ENCODE results near the gene PIEZO1.

PIEZO1 gene

GRCh38 chr16:88695218-88695617 lies 89.8 kb downstream of the PIEZO1 start:
- Histone ChIP-seq H3K4me1 (ENCODE audit: control insufficient read depth in 1 of 2, insufficient read depth in 2 of 2, low read length in 2 of 2) (peaks cover 10 to 27% of the 10 kb centered on the region in 2 donors), H3K27ac (ENCODE audit: low read depth, low read length) (no peak overlapping the region), H3K9me3 (ENCODE audit: control insufficient read depth in 1 of 2, low read length in 2 of 2) (no peaks in the 10 kb centered on the region), H3K9ac (ENCODE audit: low read depth in 1 of 2, low read length in 2 of 2) (no peak overlapping the region), H3K27me3 (ENCODE audit: control insufficient read depth in 1 of 2, insufficient read depth in 2 of 2, low read length in 2 of 2) (no peaks in the 10 kb centered on the region), H3K4me3 (ENCODE audit: low read depth in 1 of 2, low read length in 2 of 2) (no peak overlapping the region), H3K36me3 (ENCODE audit: control insufficient read depth in 1 of 2, insufficient read depth in 2 of 2, low read length in 2 of 2) (peaks cover 5 to 28% of the 10 kb centered on the region in 2 donors)

GRCh38 chr16:88694221-88695087 lies 90.6 kb downstream of the PIEZO1 start:
- Histone ChIP-seq H3K27ac (ENCODE audit: low read depth, low read length) (no peak overlapping the region), H3K36me3 (ENCODE audit: control insufficient read depth in 1 of 2, insufficient read depth in 2 of 2, low read length in 2 of 2) (peaks cover 2 to 28% of the 10 kb centered on the region in 2 donors), H3K9ac (ENCODE audit: low read depth in 1 of 2, low read length in 2 of 2) (no peak overlapping the region), H3K4me3 (ENCODE audit: low read depth in 1 of 2, low read length in 2 of 2) (no peak overlapping the region), H3K4me1 (ENCODE audit: control insufficient read depth in 1 of 2, insufficient read depth in 2 of 2, low read length in 2 of 2) (peaks cover 10 to 19% of the 10 kb centered on the region in 2 donors), H3K9me3 (ENCODE audit: control insufficient read depth in 1 of 2, low read length in 2 of 2) (no peaks in the 10 kb centered on the region), H3K27me3 (ENCODE audit: control insufficient read depth in 1 of 2, insufficient read depth in 2 of 2, low read length in 2 of 2) (no peaks in the 10 kb centered on the region)

- H3K4me3 ChIP-seq (ENCODE audit: low read depth in 1 of 2, low read length in 2 of 2), result no peak overlapping the region
- H3K27ac ChIP-seq (ENCODE audit: low read depth, low read length), result no peak overlapping the region
- peaks cover 0 to 23% of the 10 kb centered on the region in 2 donors for H3K36me3 ChIP-seq (ENCODE audit: control insufficient read depth in 1 of 2, insufficient read depth in 2 of 2, low read length in 2 of 2)
- no peak overlapping the region for H3K9ac ChIP-seq (ENCODE audit: low read depth in 1 of 2, low read length in 2 of 2)
- H3K4me1 ChIP-seq (ENCODE audit: control insufficient read depth in 1 of 2, insufficient read depth in 2 of 2, low read length in 2 of 2), result peaks cover 10 to 17% of the 10 kb centered on the region in 2 donors
- H3K9me3 ChIP-seq (ENCODE audit: control insufficient read depth in 1 of 2, low read length in 2 of 2), result no peaks in the 10 kb centered on the region
- H3K27me3 ChIP-seq (ENCODE audit: control insufficient read depth in 1 of 2, insufficient read depth in 2 of 2, low read length in 2 of 2), result no peaks in the 10 kb centered on the region
Measured at GRCh38 chr16:88693420-88694177, 91.4 kb downstream of the PIEZO1 start.

GRCh38 chr16:88692861-88693260 lies 92.2 kb downstream of the PIEZO1 start:
- Histone ChIP-seq H3K36me3 (ENCODE audit: control insufficient read depth in 1 of 2, insufficient read depth in 2 of 2, low read length in 2 of 2) (peaks cover 0 to 18% of the 10 kb centered on the region in 2 donors), H3K4me1 (ENCODE audit: control insufficient read depth in 1 of 2, insufficient read depth in 2 of 2, low read length in 2 of 2) (peaks cover 12 to 23% of the 10 kb centered on the region in 2 donors), H3K27me3 (ENCODE audit: control insufficient read depth in 1 of 2, insufficient read depth in 2 of 2, low read length in 2 of 2) (no peaks in the 10 kb centered on the region), H3K4me3 (ENCODE audit: low read depth in 1 of 2, low read length in 2 of 2) (no peak overlapping the region), H3K9ac (ENCODE audit: low read depth in 1 of 2, low read length in 2 of 2) (no peak overlapping the region), H3K9me3 (ENCODE audit: control insufficient read depth in 1 of 2, low read length in 2 of 2) (no peaks in the 10 kb centered on the region), H3K27ac (ENCODE audit: low read depth, low read length) (no peak overlapping the region)

GRCh38 chr16:88691924-88692560 lies 93.0 kb downstream of the PIEZO1 start:
- no peak overlapping the region for H3K27ac ChIP-seq (ENCODE audit: low read depth, low read length)
- H3K36me3 ChIP-seq (ENCODE audit: control insufficient read depth in 1 of 2, insufficient read depth in 2 of 2, low read length in 2 of 2), result peaks cover 0 to 11% of the 10 kb centered on the region in 2 donors
- no peaks in the 10 kb centered on the region for H3K27me3 ChIP-seq (ENCODE audit: control insufficient read depth in 1 of 2, insufficient read depth in 2 of 2, low read length in 2 of 2)
- no peaks in the 10 kb centered on the region for H3K9me3 ChIP-seq (ENCODE audit: control insufficient read depth in 1 of 2, low read length in 2 of 2)
- H3K4me3 ChIP-seq (ENCODE audit: low read depth in 1 of 2, low read length in 2 of 2), result peak overlapping the region in 1 of 2 donors; percentile 21
- H3K4me1 ChIP-seq (ENCODE audit: control insufficient read depth in 1 of 2, insufficient read depth in 2 of 2, low read length in 2 of 2), result peaks cover 19 to 31% of the 10 kb centered on the region in 2 donors
- no peak overlapping the region for H3K9ac ChIP-seq (ENCODE audit: low read depth in 1 of 2, low read length in 2 of 2)

- H3K4me3 ChIP-seq (ENCODE audit: low read depth in 1 of 2, low read length in 2 of 2), result no peak overlapping the region
- peaks cover 24 to 36% of the 10 kb centered on the region in 2 donors for H3K4me1 ChIP-seq (ENCODE audit: control insufficient read depth in 1 of 2, insufficient read depth in 2 of 2, low read length in 2 of 2)
- no peaks in the 10 kb centered on the region for H3K9me3 ChIP-seq (ENCODE audit: control insufficient read depth in 1 of 2, low read length in 2 of 2)
- H3K27ac ChIP-seq (ENCODE audit: low read depth, low read length), result no peak overlapping the region
- no peak overlapping the region for H3K9ac ChIP-seq (ENCODE audit: low read depth in 1 of 2, low read length in 2 of 2)
- H3K36me3 ChIP-seq (ENCODE audit: control insufficient read depth in 1 of 2, insufficient read depth in 2 of 2, low read length in 2 of 2), result peaks cover 0 to 7% of the 10 kb centered on the region in 2 donors
- no peaks in the 10 kb centered on the region for H3K27me3 ChIP-seq (ENCODE audit: control insufficient read depth in 1 of 2, insufficient read depth in 2 of 2, low read length in 2 of 2)
Measured at GRCh38 chr16:88691129-88691813, 93.7 kb downstream of the PIEZO1 start.

GRCh38 chr16:88690341-88691128 lies 94.5 kb downstream of the PIEZO1 start:
- H3K27me3 ChIP-seq (ENCODE audit: control insufficient read depth in 1 of 2, insufficient read depth in 2 of 2, low read length in 2 of 2), result peaks cover 0 to 2% of the 10 kb centered on the region in 2 donors

GRCh38 chr16:88688013-88688778 lies 96.8 kb downstream of the PIEZO1 start:
- Histone ChIP-seq H3K27ac (ENCODE audit: low read depth, low read length) (no peak overlapping the region), H3K9ac (ENCODE audit: low read depth in 1 of 2, low read length in 2 of 2) (peak overlapping the region in 1 of 2 donors; percentile 18), H3K4me3 (ENCODE audit: low read depth in 1 of 2, low read length in 2 of 2) (no peak overlapping the region), H3K36me3 (ENCODE audit: control insufficient read depth in 1 of 2, insufficient read depth in 2 of 2, low read length in 2 of 2) (no peaks in the 10 kb centered on the region), H3K9me3 (ENCODE audit: control insufficient read depth in 1 of 2, low read length in 2 of 2) (no peaks in the 10 kb centered on the region), H3K4me1 (ENCODE audit: control insufficient read depth in 1 of 2, insufficient read depth in 2 of 2, low read length in 2 of 2) (peaks cover 33 to 55% of the 10 kb centered on the region in 2 donors), H3K27me3 (ENCODE audit: control insufficient read depth in 1 of 2, insufficient read depth in 2 of 2, low read length in 2 of 2) (peaks cover 4 to 5% of the 10 kb centered on the region in 2 donors)

More at GRCh38 chr16:88690341-88691128, 94.5 kb downstream of the PIEZO1 start:
- Histone ChIP-seq H3K36me3 (ENCODE audit: control insufficient read depth in 1 of 2, insufficient read depth in 2 of 2, low read length in 2 of 2) (no peaks in the 10 kb centered on the region), H3K9me3 (ENCODE audit: control insufficient read depth in 1 of 2, low read length in 2 of 2) (no peaks in the 10 kb centered on the region), H3K4me3 (ENCODE audit: low read depth in 1 of 2, low read length in 2 of 2) (no peak overlapping the region), H3K4me1 (ENCODE audit: control insufficient read depth in 1 of 2, insufficient read depth in 2 of 2, low read length in 2 of 2) (peaks cover 26 to 43% of the 10 kb centered on the region in 2 donors), H3K9ac (ENCODE audit: low read depth in 1 of 2, low read length in 2 of 2) (no peak overlapping the region), H3K27ac (ENCODE audit: low read depth, low read length) (no peak overlapping the region)
